Measurements from ENCODE around the gene MSH3. TPM values are rescaled to one million over a fixed set of nuclear protein-coding genes. Genes with fewer than 3 reads are reported as not detected.

Gene MSH3
- total RNA-seq, 1 donor from 2014 or later: 15.4 TPM

DNA sequence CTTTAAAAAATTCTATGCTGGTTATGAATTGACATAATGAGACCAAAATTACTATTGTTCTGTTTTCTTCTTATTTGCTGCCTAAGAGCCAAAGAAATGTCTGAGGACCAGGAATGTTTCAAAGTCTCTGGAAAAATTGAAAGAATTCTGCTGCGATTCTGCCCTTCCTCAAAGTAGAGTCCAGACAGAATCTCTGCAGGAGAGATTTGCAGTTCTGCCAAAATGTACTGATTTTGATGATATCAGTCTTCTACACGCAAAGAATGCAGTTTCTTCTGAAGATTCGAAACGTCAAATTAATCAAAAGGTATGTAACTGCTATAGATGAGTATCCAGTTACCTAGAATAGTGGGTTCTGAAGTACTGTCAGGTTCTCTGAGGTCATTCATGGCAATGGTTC is 10.6 kb downstream of the MSH3 start:
- Histone ChIP-seq H3K36me3 (ENCODE audit: insufficient read depth, low read length) (peaks cover 31% of the 10 kb centered on the region), H3K9ac (ENCODE audit: low read length) (no peak overlapping the region), H3K27me3 (ENCODE audit: insufficient read depth, low read length) (no peaks in the 10 kb centered on the region), H3K79me2 (ENCODE audit: insufficient read depth, low read length) (peaks cover 2% of the 10 kb centered on the region), H2AFZ (ENCODE audit: low read depth, low read length) (no peak overlapping the region), H4K20me1 (ENCODE audit: insufficient read depth, low read length) (peaks cover 6% of the 10 kb centered on the region), H3K4me3 (ENCODE audit: insufficient read depth, low read depth, low read length) (no peak overlapping the region), H3K4me1 (ENCODE audit: insufficient read depth, low read length) (no peaks in the 10 kb centered on the region), H3K4me2 (ENCODE audit: low read length) (no peak overlapping the region), H3K27ac (ENCODE audit: low read depth, low read length) (no peak overlapping the region), H3K9me3 (ENCODE audit: insufficient read depth, low read depth, low read length) (no peaks in the 10 kb centered on the region)
- DNase-seq (ENCODE audit: low read depth): peak; percentile 33
- H3K4me1 Mint-ChIP-seq (ENCODE audit: low read depth, unreplicated experiment): no peaks in the 10 kb centered on the region
- FAIRE-seq: no peak
- no peak overlapping the region for H3K27ac Mint-ChIP-seq (ENCODE audit: unreplicated experiment)
- H3K4me3 Mint-ChIP-seq (ENCODE audit: unreplicated experiment): no peak overlapping the region
- no peaks in the 10 kb centered on the region for H3K9me3 Mint-ChIP-seq (ENCODE audit: unreplicated experiment)
- H3K27me3 Mint-ChIP-seq (ENCODE audit: low read depth, unreplicated experiment): no peaks in the 10 kb centered on the region
- TF ChIP-seq EZH2 (IDR thresholded peaks at IDR 0.05; ENCODE audit: insufficient read depth, low read length): no peak
- TF ChIP-seq, protein P1, sequence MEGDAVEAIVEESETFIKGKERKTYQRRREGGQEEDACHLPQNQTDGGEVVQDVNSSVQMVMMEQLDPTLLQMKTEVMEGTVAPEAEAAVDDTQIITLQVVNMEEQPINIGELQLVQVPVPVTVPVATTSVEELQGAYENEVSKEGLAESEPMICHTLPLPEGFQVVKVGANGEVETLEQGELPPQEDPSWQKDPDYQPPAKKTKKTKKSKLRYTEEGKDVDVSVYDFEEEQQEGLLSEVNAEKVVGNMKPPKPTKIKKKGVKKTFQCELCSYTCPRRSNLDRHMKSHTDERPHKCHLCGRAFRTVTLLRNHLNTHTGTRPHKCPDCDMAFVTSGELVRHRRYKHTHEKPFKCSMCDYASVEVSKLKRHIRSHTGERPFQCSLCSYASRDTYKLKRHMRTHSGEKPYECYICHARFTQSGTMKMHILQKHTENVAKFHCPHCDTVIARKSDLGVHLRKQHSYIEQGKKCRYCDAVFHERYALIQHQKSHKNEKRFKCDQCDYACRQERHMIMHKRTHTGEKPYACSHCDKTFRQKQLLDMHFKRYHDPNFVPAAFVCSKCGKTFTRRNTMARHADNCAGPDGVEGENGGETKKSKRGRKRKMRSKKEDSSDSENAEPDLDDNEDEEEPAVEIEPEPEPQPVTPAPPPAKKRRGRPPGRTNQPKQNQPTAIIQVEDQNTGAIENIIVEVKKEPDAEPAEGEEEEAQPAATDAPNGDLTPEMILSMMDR (IDR thresholded peaks at IDR 0.05; ENCODE audit: insufficient read depth, low read depth, low read length): no peak
- peaks cover 23% of the 10 kb centered on the region for H3K36me3 Mint-ChIP-seq (ENCODE audit: low read depth, unreplicated experiment)

DNA sequence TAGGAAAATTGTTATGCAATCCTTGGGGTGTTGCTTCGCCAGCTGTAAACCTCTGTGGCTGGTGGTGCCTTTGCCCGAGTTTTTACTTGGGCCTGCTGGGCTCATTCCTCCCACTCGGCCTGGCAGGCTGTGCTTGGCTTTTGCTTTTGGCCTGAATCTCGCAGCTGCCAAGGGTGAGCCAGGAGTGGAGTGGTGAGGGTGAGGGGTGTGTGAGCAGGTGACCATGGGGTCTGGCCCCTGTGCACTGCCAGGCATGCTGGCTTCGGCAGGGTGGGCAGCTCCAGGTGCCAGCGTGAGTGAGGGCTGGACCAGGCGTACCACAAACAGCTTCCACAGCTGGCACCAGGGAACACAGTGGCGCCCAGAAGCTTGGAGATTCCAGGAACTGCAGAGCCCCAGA is 12.9 kb downstream of the MSH3 start:
- Mint-ChIP-seq H3K4me3 (ENCODE audit: unreplicated experiment) (no peak overlapping the region), H3K9me3 (ENCODE audit: unreplicated experiment) (no peaks in the 10 kb centered on the region), H3K4me1 (ENCODE audit: low read depth, unreplicated experiment) (no peaks in the 10 kb centered on the region), H3K27ac (ENCODE audit: unreplicated experiment) (peak overlapping the region; percentile 19), H3K36me3 (ENCODE audit: low read depth, unreplicated experiment) (peaks cover 20% of the 10 kb centered on the region), H3K27me3 (ENCODE audit: low read depth, unreplicated experiment) (no peaks in the 10 kb centered on the region)
- Histone ChIP-seq H3K4me2 (ENCODE audit: low read length) (no peak overlapping the region), H4K20me1 (ENCODE audit: insufficient read depth, low read length) (peaks cover 6% of the 10 kb centered on the region), H3K79me2 (ENCODE audit: insufficient read depth, low read length) (no peaks in the 10 kb centered on the region), H3K27ac (ENCODE audit: low read depth, low read length) (no peak overlapping the region), H3K4me1 (ENCODE audit: insufficient read depth, low read length) (no peaks in the 10 kb centered on the region), H3K27me3 (ENCODE audit: insufficient read depth, low read length) (no peaks in the 10 kb centered on the region), H3K9me3 (ENCODE audit: insufficient read depth, low read depth, low read length) (no peaks in the 10 kb centered on the region), H3K9ac (ENCODE audit: low read length) (no peak overlapping the region), H3K36me3 (ENCODE audit: insufficient read depth, low read length) (peaks cover 21% of the 10 kb centered on the region), H3K4me3 (ENCODE audit: insufficient read depth, low read depth, low read length) (no peak overlapping the region), H2AFZ (ENCODE audit: low read depth, low read length) (no peak overlapping the region)
- TF ChIP-seq, protein P1 (IDR thresholded peaks at IDR 0.05; ENCODE audit: insufficient read depth, low read depth, low read length): no peak
- TF ChIP-seq EZH2 (IDR thresholded peaks at IDR 0.05; ENCODE audit: insufficient read depth, low read length): no peak
- DNase-seq (ENCODE audit: low read depth) (no peak), FAIRE-seq (no peak)

DNA sequence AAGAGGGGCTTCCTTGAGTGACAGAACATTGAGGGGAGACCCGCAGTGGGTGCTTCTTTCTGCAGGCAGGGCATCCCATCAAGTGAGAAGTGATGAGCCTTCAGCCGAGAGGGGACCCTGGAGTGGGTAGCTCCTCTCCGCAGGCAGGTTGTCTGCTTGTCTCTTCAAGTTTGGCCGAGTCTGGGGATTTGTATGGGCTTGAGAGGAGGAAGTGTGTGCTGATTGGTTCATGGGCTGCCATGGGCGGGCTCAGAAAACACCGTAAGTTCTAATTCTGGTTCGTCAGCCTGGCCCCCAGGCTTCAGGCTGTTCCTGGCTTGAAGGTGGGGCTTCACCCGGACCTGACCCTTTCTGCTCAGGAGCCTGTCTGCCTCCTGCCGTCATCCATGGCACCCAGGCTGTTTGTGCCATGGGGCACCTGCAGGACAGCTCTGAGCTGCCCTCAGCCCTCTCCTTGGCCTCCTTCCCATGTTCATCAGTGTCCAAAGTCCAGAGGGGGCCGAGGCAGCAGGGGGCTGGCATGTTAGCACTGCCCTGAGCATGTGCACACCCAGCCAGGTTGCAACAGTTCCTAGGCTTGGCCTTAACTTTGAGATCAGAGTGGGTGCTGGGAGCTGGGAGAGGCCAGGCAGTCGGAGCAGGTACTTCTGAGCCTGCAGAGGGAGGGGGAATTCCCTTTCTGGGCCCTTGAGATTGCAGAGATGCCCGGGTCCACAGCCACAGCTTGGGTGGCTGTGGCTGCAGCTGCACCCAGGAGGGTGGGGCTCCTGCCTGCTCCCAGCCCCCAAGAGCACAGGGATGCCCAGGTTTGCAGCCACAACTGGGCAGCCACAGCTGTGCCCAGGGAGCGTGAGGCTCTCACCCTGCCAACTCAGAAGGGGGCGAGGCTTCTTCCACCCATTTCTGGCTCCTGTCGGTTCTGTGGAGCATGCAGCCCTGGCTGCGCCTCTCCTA is 13.8 kb downstream of the MSH3 start:
- no peak overlapping the region for H3K4me2 ChIP-seq (ENCODE audit: low read length)
- H3K79me2 ChIP-seq (ENCODE audit: insufficient read depth, low read length): no peaks in the 10 kb centered on the region
- H3K4me1 ChIP-seq (ENCODE audit: insufficient read depth, low read length): no peaks in the 10 kb centered on the region
- H3K9me3 ChIP-seq (ENCODE audit: insufficient read depth, low read depth, low read length): no peaks in the 10 kb centered on the region
- no peak overlapping the region for H2AFZ ChIP-seq (ENCODE audit: low read depth, low read length)
- H3K27me3 Mint-ChIP-seq (ENCODE audit: low read depth, unreplicated experiment): no peaks in the 10 kb centered on the region
- no peak overlapping the region for H3K4me3 Mint-ChIP-seq (ENCODE audit: unreplicated experiment)
- no peaks in the 10 kb centered on the region for H3K27me3 ChIP-seq (ENCODE audit: insufficient read depth, low read length)
- H3K36me3 Mint-ChIP-seq (ENCODE audit: low read depth, unreplicated experiment): peaks cover 19% of the 10 kb centered on the region
- H3K9me3 Mint-ChIP-seq (ENCODE audit: unreplicated experiment): no peaks in the 10 kb centered on the region
- no peak overlapping the region for H3K9ac ChIP-seq (ENCODE audit: low read length)
- no peak overlapping the region for H3K27ac ChIP-seq (ENCODE audit: low read depth, low read length)
- peaks cover 27% of the 10 kb centered on the region for H3K36me3 ChIP-seq (ENCODE audit: insufficient read depth, low read length)
- FAIRE-seq (no peak), DNase-seq (ENCODE audit: low read depth) (no peak)
- H3K4me1 Mint-ChIP-seq (ENCODE audit: low read depth, unreplicated experiment): no peaks in the 10 kb centered on the region
- no peak overlapping the region for H3K4me3 ChIP-seq (ENCODE audit: insufficient read depth, low read depth, low read length)
- TF ChIP-seq, protein P1 (IDR thresholded peaks at IDR 0.05; ENCODE audit: insufficient read depth, low read depth, low read length): no peak
- no peak for TF ChIP-seq EZH2 (IDR thresholded peaks at IDR 0.05; ENCODE audit: insufficient read depth, low read length)
- no peak overlapping the region for H3K27ac Mint-ChIP-seq (ENCODE audit: unreplicated experiment)
- H4K20me1 ChIP-seq (ENCODE audit: insufficient read depth, low read length): peaks cover 6% of the 10 kb centered on the region
